T-cell (primary cell): ENCODE measurements around the gene FAU. TPM values are rescaled to one million over a fixed set of nuclear protein-coding genes. Genes with fewer than 3 reads are reported as not detected.

Experiments used
- ATAC-seq, 4 experiments: fragments of 200-7000 bp in 3 of 4; fragments of 150-1000 bp in 1 of 4; cut with Tn5 transposase; replicated peaks in 1 of 4; 1 replicate in 3 of 4; 2 replicates in 1 of 4; pipeline ENCODE4 v1.10.0; 2021; ENCODE audit warnings: moderate library complexity in 3 of 4, mild to moderate bottlenecking in 2 of 4, moderate number of reproducible peaks in 1 of 4
- CTCF ChIA-PET, 2 donors: fragments of 300-600 bp; sonication (Branson Sonifier 250); formaldehyde crosslinking; loops; one replicate each; lab custom pipeline; 2022; ENCODE audit warnings: antibody characterized with exemption in 2 of 2; lab: Charles Lee
- POLR2A ChIA-PET, 2 donors: fragments of 300-600 bp; sonication (Branson Sonifier 250); formaldehyde crosslinking; loops; one replicate each; lab custom pipeline; 2022; ENCODE audit warnings: antibody characterized with exemption in 2 of 2; lab: Charles Lee
- DNase-seq, 35 experiments: peaks; one replicate each; pipeline versions ENCODE4 v3.0.0 to v3.0.0-alpha.2; 2013 to 2023
- H3K27ac ChIP-seq: one replicate; pipeline ENCODE4 v1.5.1; 2013; ENCODE audit warnings: low read length
- H3K27me3 ChIP-seq, 2 experiments: replicated peaks in 1 of 2; 1 replicate in 1 of 2; 2 replicates in 1 of 2; pipeline versions ENCODE4 v1.6.1 to v1.7.0; 2013; ENCODE audit warnings: low read length in 1 of 2, mixed read lengths in 1 of 2; ENCODE audit not compliant: control insufficient read depth in 2 of 2, insufficient read depth in 2 of 2; ENCODE audit errors: extremely low read depth in 1 of 2
- H3K36me3 ChIP-seq, 2 donors: 1 replicate in 1 of 2; 2 replicates in 1 of 2; pipeline versions ENCODE4 v1.6.1 to v1.7.0; 2013; ENCODE audit warnings: low read length in 1 of 2; ENCODE audit not compliant: control insufficient read depth in 2 of 2, insufficient read depth in 1 of 2; ENCODE audit errors: extremely low read depth in 1 of 2
- H3K4me1 ChIP-seq, 2 experiments: 1 replicate in 1 of 2; 2 replicates in 1 of 2; pipeline versions ENCODE4 v1.6.1 to v1.7.0; 2013; ENCODE audit warnings: low read length in 2 of 2, mixed read lengths in 1 of 2; ENCODE audit not compliant: insufficient read depth in 2 of 2, control insufficient read depth in 1 of 2; ENCODE audit errors: extremely low read depth in 1 of 2
- H3K4me3 ChIP-seq, 2 donors: 1 replicate in 1 of 2; 2 replicates in 1 of 2; pipeline versions ENCODE4 v1.5.1 to v1.7.0; 2013; ENCODE audit warnings: mild to moderate bottlenecking in 2 of 2, low read length in 1 of 2, moderate library complexity in 1 of 2; ENCODE audit not compliant: control insufficient read depth in 1 of 2; ENCODE audit errors: extremely low read depth in 1 of 2
- H3K9me3 ChIP-seq: 2 replicates; pipeline ENCODE4 v1.7.0; 2013
- H3K27ac Mint-ChIP-seq, 2 donors: one replicate each; pipeline ENCODE4 v1.8.0; 2020 to 2021; ENCODE audit warnings: mild to moderate bottlenecking in 2 of 2, mixed read lengths in 2 of 2
- H3K27me3 Mint-ChIP-seq, 2 donors: one replicate each; pipeline ENCODE4 v1.8.0; 2021 to 2022; ENCODE audit warnings: mixed read lengths in 2 of 2
- H3K36me3 Mint-ChIP-seq: one replicate; pipeline ENCODE4 v1.8.0; 2021; ENCODE audit warnings: mixed read lengths
- H3K4me1 Mint-ChIP-seq, 3 donors: one replicate each; pipeline ENCODE4 v1.8.0; 2020 to 2022; ENCODE audit warnings: mixed read lengths in 3 of 3, mild to moderate bottlenecking in 1 of 3
- H3K4me3 Mint-ChIP-seq, 3 donors: one replicate each; pipeline ENCODE4 v1.8.0; 2020 to 2022; ENCODE audit warnings: mild to moderate bottlenecking in 3 of 3, mixed read lengths in 3 of 3, moderate library complexity in 3 of 3
- H3K9me3 Mint-ChIP-seq, 3 donors: one replicate each; pipeline ENCODE4 v1.8.0; 2020 to 2022; ENCODE audit warnings: mixed read lengths in 3 of 3
- WGBS: methylation state at CpG from one replicate; pipeline ENCODE4 v1.1.5; 2013; ENCODE audit warnings: missing lambda C conversion rate; ENCODE audit not compliant: insufficient coverage; 5-methylcytosine and 5-hydroxymethylcytosine counted together
- total RNA-seq, 35 experiments: library from RNA in 6 of 35; stranded (reverse) in 6 of 35; fragments of 120-200 nt in 1 of 35; gene quantifications; one replicate each; pipeline versions ENCODE4 v1.2.1 to v1.2.4 and lab custom pipeline; 2013 to 2026

The FAU gene
- total RNA-seq, 5 donors from 2014 or later (not counting 1 experiment from before 2014, with no cell fraction given), result 1,477 to 1,924 (median 1,724) TPM

- ChIA-PET CTCF (interaction anchor here (0.5 to 2.0 kb wide), 9 partner anchors 10 to 764 kb away, joined by 3 to 9 read pairs (median 5); partner anchors contain the start of genes FAU (in 1 of the 2) and MRPL49 (in 1 of the 2)), POLR2A (interaction anchor here (0.5 to 1.6 kb wide), 4 partner anchors 10 to 340 kb away, joined by 3 to 7 read pairs (median 4); partner anchors contain the start of genes FAU (in 1 of the 2), MRPL49 (in 1 of the 2) and SF1 (in 1 of the 2))
- H3K27ac ChIP-seq, result peak within 1 kb of the TSS; percentile 66
- Mint-ChIP-seq H3K27ac (peak within 1 kb of the TSS; percentile 83 to 88), H3K4me3 (peak within 1 kb of the TSS; percentile 84 to 100 (median 87)), H3K9me3 (no peaks in the 10 kb centered on the region), H3K27me3 (no peaks in the 10 kb centered on the region), H3K4me1 (peaks cover 35 to 53% (median 50%) of the 10 kb centered on the region in 3 donors), H3K36me3 (peaks cover 3% of the 10 kb centered on the region)
- peak; percentile 77 to 79 (median 78) for ATAC-seq
- no peaks in the 10 kb centered on the region for H3K9me3 ChIP-seq
- H3K4me1 ChIP-seq, result peaks cover 14 to 66% of the 10 kb centered on the region in 2 experiments
- H3K4me3 ChIP-seq, result peak within 1 kb of the TSS; percentile 73 to 85
- H3K36me3 ChIP-seq, result peaks cover 9 to 37% of the 10 kb centered on the region in 2 donors
- no peaks in the 10 kb centered on the region for H3K27me3 ChIP-seq
- DNase-seq, result peak; percentile 86 to 98 (median 94)
- WGBS, result under 1% methylated on average over 59 of the region's 64 CpGs
Measured at GRCh38 chr11:65111744-65112545, 10.0 kb downstream of the FAU start, which contains the start of gene TM7SF2. Gene TM7SF2, plus strand, starts transcription at chr11:65111872. Its CDS starts 144 bp downstream, at chr11:65112016.

- H3K27ac ChIP-seq, result peak overlapping the region; percentile 60
- CTCF ChIA-PET, result interaction anchor here (0.6 to 2.0 kb wide), 11 partner anchors 11 to 763 kb away, joined by 3 to 13 read pairs (median 3); partner anchors contain the start of genes FAU (in 1 of the 2) and MRPL49 (in 1 of the 2)
- H3K27me3 ChIP-seq, result no peaks in the 10 kb centered on the region
- peaks cover 13 to 60% of the 10 kb centered on the region in 2 experiments for H3K4me1 ChIP-seq
- Mint-ChIP-seq H3K4me3 (peak overlapping the region; percentile 84 to 100 (median 87)), H3K4me1 (peaks cover 36 to 51% (median 44%) of the 10 kb centered on the region in 3 donors), H3K27ac (peak overlapping the region; percentile 83 to 88), H3K9me3 (no peaks in the 10 kb centered on the region), H3K36me3 (peaks cover 7% of the 10 kb centered on the region), H3K27me3 (no peaks in the 10 kb centered on the region)
- no peaks in the 10 kb centered on the region for H3K9me3 ChIP-seq
- WGBS, result 69% methylated on average over 31 of the region's 31 CpGs
- DNase-seq (no peak), ATAC-seq (no peak)
- peak overlapping the region; percentile 65 to 85 for H3K4me3 ChIP-seq
- peaks cover 9 to 40% of the 10 kb centered on the region in 2 donors for H3K36me3 ChIP-seq
- POLR2A ChIA-PET, result interaction anchor here (0.6 to 1.6 kb wide), 3 partner anchors 10 to 339 kb away, joined by 3 to 7 read pairs (median 5); partner anchors contain the start of genes FAU (in 1 of the 2), MRPL49 (in 1 of the 2) and SF1 (in 1 of the 2)
Measured at GRCh38 chr11:65111159-65111743, 10.7 kb downstream of the FAU start.

GRCh38 chr11:65110354-65110861 lies 11.5 kb downstream of the FAU start:
- Histone ChIP-seq H3K27ac (peak overlapping the region; percentile 67), H3K27me3 (no peaks in the 10 kb centered on the region), H3K4me3 (no peak overlapping the region), H3K9me3 (no peaks in the 10 kb centered on the region), H3K36me3 (peaks cover 14 to 41% of the 10 kb centered on the region in 2 donors), H3K4me1 (peaks cover 10 to 51% of the 10 kb centered on the region in 2 experiments)
- DNase-seq (peak; percentile 82 to 98 (median 94)), ATAC-seq (peak; percentile 32 to 56 (median 42))
- CTCF ChIA-PET, result interaction anchor here (0.5 to 2.0 kb wide), 9 partner anchors 8 to 707 kb away, joined by 3 to 13 read pairs (median 3); partner anchors contain the start of genes FAU (in 1 of the 2) and MRPL49 (in 1 of the 2)
- peaks cover 41 to 44% (median 44%) of the 10 kb centered on the region in 3 donors for H3K4me1 Mint-ChIP-seq
- peak overlapping the region; percentile 83 to 88 for H3K27ac Mint-ChIP-seq
- H3K4me3 Mint-ChIP-seq, result peak overlapping the region in 2 of 3 donors; percentile 37 to 100
- no peaks in the 10 kb centered on the region for H3K27me3 Mint-ChIP-seq
- POLR2A ChIA-PET, result interaction anchor here in 1 of 2 donors (0.7 kb wide), 1 partner anchor 25 kb away, joined by 4 read pairs; no protein-coding TSS in a partner anchor
- 4% methylated on average over 7 of the region's 18 CpGs for WGBS
- peaks cover 15% of the 10 kb centered on the region for H3K36me3 Mint-ChIP-seq
- H3K9me3 Mint-ChIP-seq, result no peaks in the 10 kb centered on the region

GRCh38 chr11:65109231-65110198 lies 12.4 kb downstream of the FAU start:
- Mint-ChIP-seq H3K9me3 (no peaks in the 10 kb centered on the region), H3K4me1 (peaks cover 43 to 46% (median 44%) of the 10 kb centered on the region in 3 donors), H3K27me3 (no peaks in the 10 kb centered on the region), H3K36me3 (peaks cover 19% of the 10 kb centered on the region), H3K27ac (peak overlapping the region; percentile 83 to 88), H3K4me3 (no peak overlapping the region)
- Histone ChIP-seq H3K4me1 (peaks cover 10 to 44% of the 10 kb centered on the region in 2 experiments), H3K36me3 (peaks cover 14 to 41% of the 10 kb centered on the region in 2 donors), H3K4me3 (no peak overlapping the region), H3K27me3 (no peaks in the 10 kb centered on the region), H3K27ac (peak overlapping the region; percentile 67), H3K9me3 (no peaks in the 10 kb centered on the region)
- no peak for DNase-seq
- no peak for ATAC-seq
- 90% methylated on average over 31 of the region's 36 CpGs for WGBS
- ChIA-PET CTCF (interaction anchor here in 1 of 2 donors (0.8 to 2.0 kb wide), 3 partner anchors 7 to 26 kb away, joined by 3 to 13 read pairs (median 9); partner anchors contain the start of genes FAU and MRPL49), POLR2A (interaction anchor here in 1 of 2 donors (0.5 kb wide), 1 partner anchor 1159 kb away, joined by 3 read pairs; no protein-coding TSS in a partner anchor)

- no peak for ATAC-seq
Measured at GRCh38 chr11:65108469-65109123, 13.3 kb downstream of the FAU start.

More at GRCh38 chr11:65108469-65109123, 13.3 kb downstream of the FAU start:
- ChIA-PET POLR2A (interaction anchor here in 1 of 2 donors (0.5 kb wide), 1 partner anchor 1160 kb away, joined by 3 read pairs; no protein-coding TSS in a partner anchor), CTCF (interaction anchor here in 1 of 2 donors (0.5 kb wide), 1 partner anchor 73 kb away, joined by 6 read pairs; the partner anchor contains the start of gene CAPN1)
- Histone ChIP-seq H3K4me1 (peaks cover 8 to 40% of the 10 kb centered on the region in 2 experiments), H3K27ac (no peak overlapping the region), H3K36me3 (peaks cover 14 to 41% of the 10 kb centered on the region in 2 donors), H3K9me3 (no peaks in the 10 kb centered on the region), H3K4me3 (no peak overlapping the region), H3K27me3 (no peaks in the 10 kb centered on the region)
- Mint-ChIP-seq H3K36me3 (peaks cover 23% of the 10 kb centered on the region), H3K27ac (no peak overlapping the region), H3K4me1 (peaks cover 37 to 45% (median 42%) of the 10 kb centered on the region in 3 donors), H3K4me3 (no peak overlapping the region), H3K27me3 (no peaks in the 10 kb centered on the region), H3K9me3 (no peaks in the 10 kb centered on the region)
- WGBS, result 94% methylated on average over 38 of the region's 38 CpGs
- DNase-seq, result no peak
